HG03064 (cell line): Measurements from ENCODE around the gene DPF1.

Source experiments
- ATAC-seq: cut with Tn5 transposase; IDR thresholded peaks from one replicate; pipeline ENCODE4 v1.9.1; 2021; ENCODE audit warnings: low read depth; ENCODE audit not compliant: unreplicated experiment

The DPF1 gene

GRCh38 chr19:38170334-38170733 lies 53.7 kb downstream of the DPF1 start:
- no peak for ATAC-seq

GRCh38 chr19:38168637-38169036 lies 55.4 kb downstream of the DPF1 start:
- no peak for ATAC-seq

- ATAC-seq = no peak
These were observed 58.7 kb downstream of the DPF1 start for GRCh38 chr19:38165335-38165734.

- ATAC-seq = no peak
These were observed 59.5 kb downstream of the DPF1 start for GRCh38 chr19:38164526-38164925.

- no peak for ATAC-seq
These were observed 60.4 kb downstream of the DPF1 start for GRCh38 chr19:38163419-38164290.

GRCh38 chr19:38162632-38163031 lies 61.4 kb downstream of the DPF1 start:
- no peak for ATAC-seq

- no peak for ATAC-seq
These were observed 61.9 kb downstream of the DPF1 start for GRCh38 chr19:38162094-38162493.
